HEK293T (cell line): ENCODE results near the gene OPCML.

Experiments
- ARNT ChIP-seq: fragments of 450-650 bp; IDR thresholded peaks from 2 replicates; pipeline ENCODE4 v1.6.1; 2017; ENCODE audit warnings: mild to moderate bottlenecking
- BHLHE40 ChIP-seq: fragments of 450-650 bp; IDR thresholded peaks from 2 replicates; pipeline ENCODE4 v1.6.1; 2016; ENCODE audit warnings: mild to moderate bottlenecking, moderate library complexity, borderline replicate concordance
- CTBP1 ChIP-seq: fragments of 450-650 bp; IDR thresholded peaks from 2 replicates; pipeline ENCODE4 v1.6.1; 2016; ENCODE audit warnings: borderline replicate concordance
- ELF4 ChIP-seq: fragments of 450-650 bp; IDR thresholded peaks from 2 replicates; pipeline ENCODE4 v1.6.1; 2017; ENCODE audit warnings: antibody characterized with exemption
- FOXA1 ChIP-seq: fragments of 450-650 bp; IDR thresholded peaks from 2 replicates; pipeline ENCODE4 v1.6.1; 2016; ENCODE audit warnings: mild to moderate bottlenecking
- FOXK2 ChIP-seq: fragments of 450-650 bp; IDR thresholded peaks from 2 replicates; pipeline ENCODE4 v1.6.1; 2016; ENCODE audit warnings: mild to moderate bottlenecking
- FOXM1 ChIP-seq: fragments of 450-650 bp; IDR thresholded peaks from 2 replicates; pipeline ENCODE4 v1.6.1; 2017; ENCODE audit warnings: mild to moderate bottlenecking, borderline replicate concordance
- HDGF ChIP-seq: fragments of 450-650 bp; IDR thresholded peaks from 2 replicates; pipeline ENCODE4 v1.6.1; 2017; ENCODE audit warnings: antibody characterized with exemption, borderline replicate concordance
- LEF1 ChIP-seq: fragments of 450-650 bp; IDR thresholded peaks from 2 replicates; pipeline ENCODE4 v1.6.1; 2017; ENCODE audit warnings: mild to moderate bottlenecking, borderline replicate concordance
- SP1 ChIP-seq: fragments of 450-650 bp; IDR thresholded peaks from 2 replicates; pipeline ENCODE4 v1.6.1; 2017
- SUZ12 ChIP-seq: fragments of 450-650 bp; IDR thresholded peaks from 2 replicates; pipeline ENCODE4 v1.6.1; 2016; ENCODE audit warnings: mild to moderate bottlenecking
- TARDBP ChIP-seq: fragments of 450-650 bp; IDR thresholded peaks from 2 replicates; pipeline ENCODE4 v1.6.1; 2016
- ZNF384 ChIP-seq: fragments of 450-650 bp; IDR thresholded peaks from 2 replicates; pipeline ENCODE4 v1.6.1; 2016
- TF ChIP-seq, protein P1 (sequence below): fragments of 450-650 bp; IDR thresholded peaks from 2 replicates; pipeline ENCODE4 v1.6.1; 2016

- TF ChIP-seq ARNT, result no peak
- TF ChIP-seq SP1, result no peak
- TF ChIP-seq, protein P1, sequence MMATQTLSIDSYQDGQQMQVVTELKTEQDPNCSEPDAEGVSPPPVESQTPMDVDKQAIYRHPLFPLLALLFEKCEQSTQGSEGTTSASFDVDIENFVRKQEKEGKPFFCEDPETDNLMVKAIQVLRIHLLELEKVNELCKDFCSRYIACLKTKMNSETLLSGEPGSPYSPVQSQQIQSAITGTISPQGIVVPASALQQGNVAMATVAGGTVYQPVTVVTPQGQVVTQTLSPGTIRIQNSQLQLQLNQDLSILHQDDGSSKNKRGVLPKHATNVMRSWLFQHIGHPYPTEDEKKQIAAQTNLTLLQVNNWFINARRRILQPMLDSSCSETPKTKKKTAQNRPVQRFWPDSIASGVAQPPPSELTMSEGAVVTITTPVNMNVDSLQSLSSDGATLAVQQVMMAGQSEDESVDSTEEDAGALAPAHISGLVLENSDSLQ, result no peak
- TF ChIP-seq TARDBP, result no peak
- no peak for TF ChIP-seq BHLHE40
- TF ChIP-seq FOXM1, result no peak
- TF ChIP-seq LEF1, result no peak
- no peak for TF ChIP-seq FOXA1
- TF ChIP-seq HDGF, result no peak
- no peak for TF ChIP-seq ZNF384
- TF ChIP-seq ELF4, result no peak
- TF ChIP-seq SUZ12, result no peak
- TF ChIP-seq FOXK2, result no peak
- TF ChIP-seq CTBP1, result no peak
These were observed 28.2 kb upstream of the OPCML start for GRCh38 chr11:133560472-133560855.
